Smooth muscle cell (in vitro differentiated cells): ENCODE results near the gene RSPH6A. TPM values are rescaled to one million over a fixed set of nuclear protein-coding genes. Genes with fewer than 3 reads are reported as not detected.
"Not testable (repeated sequence)": the region's sequence is repeated elsewhere in the genome, so short reads cannot be mapped to it uniquely, and the experiment has no call there.

Experiments
- DNase-seq: peaks from one replicate; lab custom pipeline; 2025; ENCODE audit not compliant: unreplicated experiment; lab: John Stamatoyannopoulos, UW
- H2AFZ ChIP-seq: fragments of 200-600 bp; sonication (generic); 2 replicates; pipeline ENCODE4 v1.6.0; 2016; ENCODE audit warnings: antibody characterized with exemption, low read depth, mild to moderate bottlenecking
- H3F3A ChIP-seq: fragments of 200-600 bp; sonication (generic); 2 replicates; pipeline ENCODE4 v1.6.0; 2017; ENCODE audit warnings: antibody characterized with exemption, low read depth
- H3K27ac ChIP-seq: fragments of 200-600 bp; sonication (generic); 2 replicates; pipeline ENCODE4 v1.5.1; 2016; ENCODE audit warnings: low read depth, mild to moderate bottlenecking
- H3K27me3 ChIP-seq: fragments of 200-600 bp; sonication (generic); 2 replicates; pipeline ENCODE4 v1.6.1; 2016; ENCODE audit warnings: low read depth, mild to moderate bottlenecking
- H3K36me3 ChIP-seq: fragments of 200-600 bp; sonication (generic); 2 replicates; pipeline ENCODE4 v1.5.1; 2016; ENCODE audit warnings: low read depth
- H3K4me1 ChIP-seq: fragments of 200-600 bp; sonication (generic); 2 replicates; pipeline ENCODE4 v1.5.1; 2016; ENCODE audit warnings: low read depth
- H3K4me2 ChIP-seq: fragments of 200-600 bp; sonication (generic); 2 replicates; pipeline ENCODE4 v1.6.0; 2016; ENCODE audit warnings: mild to moderate bottlenecking
- H3K4me3 ChIP-seq: fragments of 200-600 bp; sonication (generic); 2 replicates; pipeline ENCODE4 v1.5.1; 2016; ENCODE audit warnings: mild to moderate bottlenecking
- H3K79me2 ChIP-seq: fragments of 200-600 bp; sonication (generic); 2 replicates; pipeline ENCODE4 v1.6.0; 2016; ENCODE audit warnings: low read depth, mild to moderate bottlenecking
- H3K9ac ChIP-seq: fragments of 200-600 bp; sonication (generic); 2 replicates; pipeline ENCODE4 v1.6.0; 2016; ENCODE audit warnings: low read depth
- H3K9me3 ChIP-seq: fragments of 200-600 bp; sonication (generic); replicated peaks from 2 replicates; pipeline ENCODE4 v1.5.1; 2016; ENCODE audit warnings: low read depth
- H4K20me1 ChIP-seq: fragments of 200-600 bp; sonication (generic); 2 replicates; pipeline ENCODE4 v1.6.0; 2016; ENCODE audit warnings: low read depth
- WGBS: methylation state at CpG from one replicate; pipeline ENCODE4 v1.1.7; 2016; ENCODE audit warnings: low lambda C conversion rate; 5-methylcytosine and 5-hydroxymethylcytosine counted together
- polyA plus RNA-seq: library from polyadenylated mRNA; unstranded; fragments of >200 nt; fragmentation: Nextera tagmentation; extraction: Ambion mirVana; gene quantifications from 2 replicates; pipeline ENCODE4 v1.2.1, GENCODE V29; 2016
- total RNA-seq: library from RNA; depleted of rRNA; stranded (reverse); fragments of >200 nt; gene quantifications from 2 replicates; pipeline ENCODE4 v1.2.3, GENCODE V29; 2014
- TF ChIP-seq, protein P1 (sequence below): fragments of 200-600 bp; sonication (generic); IDR thresholded peaks from 2 replicates; pipeline ENCODE4 v1.5.1; 2017; ENCODE audit warnings: borderline replicate concordance, mild to moderate bottlenecking, antibody characterized with exemption; ENCODE audit not compliant: insufficient read depth, poor library complexity, severe bottlenecking

Gene RSPH6A
- total and polyA plus RNA-seq, 2 experiments from 2014 or later: 0.15 TPM; not detected in 1

GRCh38 chr19:45752639-45753038 lies 62.5 kb downstream of the RSPH6A start:
- no peak overlapping the region for H3K4me3 ChIP-seq
- TF ChIP-seq, protein P1, sequence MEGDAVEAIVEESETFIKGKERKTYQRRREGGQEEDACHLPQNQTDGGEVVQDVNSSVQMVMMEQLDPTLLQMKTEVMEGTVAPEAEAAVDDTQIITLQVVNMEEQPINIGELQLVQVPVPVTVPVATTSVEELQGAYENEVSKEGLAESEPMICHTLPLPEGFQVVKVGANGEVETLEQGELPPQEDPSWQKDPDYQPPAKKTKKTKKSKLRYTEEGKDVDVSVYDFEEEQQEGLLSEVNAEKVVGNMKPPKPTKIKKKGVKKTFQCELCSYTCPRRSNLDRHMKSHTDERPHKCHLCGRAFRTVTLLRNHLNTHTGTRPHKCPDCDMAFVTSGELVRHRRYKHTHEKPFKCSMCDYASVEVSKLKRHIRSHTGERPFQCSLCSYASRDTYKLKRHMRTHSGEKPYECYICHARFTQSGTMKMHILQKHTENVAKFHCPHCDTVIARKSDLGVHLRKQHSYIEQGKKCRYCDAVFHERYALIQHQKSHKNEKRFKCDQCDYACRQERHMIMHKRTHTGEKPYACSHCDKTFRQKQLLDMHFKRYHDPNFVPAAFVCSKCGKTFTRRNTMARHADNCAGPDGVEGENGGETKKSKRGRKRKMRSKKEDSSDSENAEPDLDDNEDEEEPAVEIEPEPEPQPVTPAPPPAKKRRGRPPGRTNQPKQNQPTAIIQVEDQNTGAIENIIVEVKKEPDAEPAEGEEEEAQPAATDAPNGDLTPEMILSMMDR: no peak
- 98% methylated on average over 12 of the region's 12 CpGs for WGBS

GRCh38 chr19:45751483-45751882 lies 63.6 kb downstream of the RSPH6A start:
- H3K4me2 ChIP-seq, H3K9me3 ChIP-seq, H2AFZ ChIP-seq, H3K27ac ChIP-seq, H3K4me1 ChIP-seq, H3K79me2 ChIP-seq, H3K4me3 ChIP-seq, H3F3A ChIP-seq, H3K27me3 ChIP-seq, H4K20me1 ChIP-seq, H3K9ac ChIP-seq, H3K36me3 ChIP-seq, DNase-seq: not testable (repeated sequence)
- 96% methylated on average over 10 of the region's 10 CpGs for WGBS

More at GRCh38 chr19:45752639-45753038, 62.5 kb downstream of the RSPH6A start:
- Histone ChIP-seq H3K27me3 (no peaks in the 10 kb centered on the region), H3F3A (no peaks in the 10 kb centered on the region), H3K9ac (no peak overlapping the region), H3K36me3 (no peaks in the 10 kb centered on the region), H3K4me1 (no peaks in the 10 kb centered on the region), H4K20me1 (no peaks in the 10 kb centered on the region), H3K79me2 (no peaks in the 10 kb centered on the region), H3K9me3 (no peaks in the 10 kb centered on the region), H2AFZ (no peak overlapping the region), H3K27ac (no peak overlapping the region), H3K4me2 (no peak overlapping the region)
- DNase-seq: no peak

GRCh38 chr19:45747513-45747912 lies 67.6 kb downstream of the RSPH6A start:
- TF ChIP-seq, protein P1: no peak
- H3K36me3 ChIP-seq: no peaks in the 10 kb centered on the region

DNA sequence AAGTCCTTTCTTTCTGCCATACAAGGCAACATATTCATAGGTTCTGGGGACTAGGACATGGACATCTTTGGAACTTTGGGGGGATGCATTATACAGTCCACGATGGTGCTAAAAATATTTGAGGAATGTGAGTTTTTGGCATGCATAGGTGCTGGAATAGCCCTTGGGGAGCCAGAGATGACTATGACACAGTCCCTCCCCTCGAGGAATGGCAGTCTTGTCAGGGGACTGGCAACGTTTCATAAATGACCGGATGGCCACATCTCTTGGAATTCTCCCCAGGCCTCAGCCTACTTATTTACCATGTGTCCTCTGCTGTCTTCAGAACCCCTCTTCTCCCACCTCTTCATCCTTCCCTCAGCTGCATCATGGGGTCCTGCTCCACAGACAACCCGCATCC lies 68.2 kb downstream of the RSPH6A start:
- WGBS: 88% methylated on average over 5 of the region's 5 CpGs
- no peaks in the 10 kb centered on the region for H3K79me2 ChIP-seq
- H3K4me2 ChIP-seq: no peak overlapping the region
- H3K4me1 ChIP-seq: no peaks in the 10 kb centered on the region
- H3K9me3 ChIP-seq: no peaks in the 10 kb centered on the region
- H3K9ac ChIP-seq: no peak overlapping the region
- no peak overlapping the region for H3K4me3 ChIP-seq
- no peak overlapping the region for H2AFZ ChIP-seq
- H3F3A ChIP-seq: no peaks in the 10 kb centered on the region
- H3K27me3 ChIP-seq: no peaks in the 10 kb centered on the region
- H4K20me1 ChIP-seq: no peaks in the 10 kb centered on the region
- TF ChIP-seq, protein P1: no peak
- no peaks in the 10 kb centered on the region for H3K36me3 ChIP-seq
- no peak for DNase-seq
- H3K27ac ChIP-seq: no peak overlapping the region

More at GRCh38 chr19:45747513-45747912, 67.6 kb downstream of the RSPH6A start:
- WGBS: 93% methylated on average over 5 of the region's 5 CpGs
- Histone ChIP-seq H3K4me2 (no peak overlapping the region), H3K9me3 (no peaks in the 10 kb centered on the region), H3K4me1 (no peaks in the 10 kb centered on the region), H3K9ac (no peak overlapping the region), H3K79me2 (no peaks in the 10 kb centered on the region), H3K27ac (no peak overlapping the region), H2AFZ (no peak overlapping the region), H3K4me3 (no peak overlapping the region), H4K20me1 (no peaks in the 10 kb centered on the region), H3F3A (no peaks in the 10 kb centered on the region), H3K27me3 (no peaks in the 10 kb centered on the region)
- DNase-seq: no peak

Other genes with a start within 250 kb of the RSPH6A start
- 6.2 and 8.8 TPM in 2 replicates for gene OPA3, start 230.5 kb downstream of the RSPH6A start, total RNA-seq
- gene OPA3, start 230.5 kb downstream of the RSPH6A start, polyA plus RNA-seq: 10.3 and 13.3 TPM in 2 replicates
- gene GPR4, start 213.1 kb downstream of the RSPH6A start, total RNA-seq: not detected in 2 replicates
- gene GPR4, start 213.1 kb downstream of the RSPH6A start, polyA plus RNA-seq: 0.31 TPM in 1 of 2 replicates, not detected in the other
- gene EML2, start 175.9 kb downstream of the RSPH6A start, total RNA-seq: 7.7 and 15.6 TPM in 2 replicates
- 19.0 and 20.8 TPM in 2 replicates for gene EML2, start 175.9 kb downstream of the RSPH6A start, polyA plus RNA-seq
- 0.99 and 1.8 TPM in 2 replicates for gene GIPR, start 147.1 kb downstream of the RSPH6A start, total RNA-seq
- gene GIPR, start 147.1 kb downstream of the RSPH6A start, polyA plus RNA-seq: 2.4 and 3.4 TPM in 2 replicates
- 234 and 284 TPM in 2 replicates for gene SNRPD2, start 123.4 kb downstream of the RSPH6A start, total RNA-seq
- gene SNRPD2, start 123.4 kb downstream of the RSPH6A start, polyA plus RNA-seq: 637 and 690 TPM in 2 replicates
- gene QPCTL, start 122.6 kb downstream of the RSPH6A start, total RNA-seq: 12.2 and 12.9 TPM in 2 replicates
- 10.0 and 13.3 TPM in 2 replicates for gene QPCTL, start 122.6 kb downstream of the RSPH6A start, polyA plus RNA-seq
- gene FBXO46, start 84.4 kb downstream of the RSPH6A start, total RNA-seq: 5.6 and 7.2 TPM in 2 replicates
- 7.9 and 13.1 TPM in 2 replicates for gene FBXO46, start 84.4 kb downstream of the RSPH6A start, polyA plus RNA-seq
- gene MEIOSIN, start 81.9 kb downstream of the RSPH6A start, total RNA-seq: not detected in 2 replicates
- gene MEIOSIN, start 81.9 kb downstream of the RSPH6A start, polyA plus RNA-seq: 0.12 TPM in 1 of 2 replicates, not detected in the other
- gene SIX5, start 46.1 kb downstream of the RSPH6A start, total RNA-seq: 10.2 and 15.3 TPM in 2 replicates
- 16.0 and 19.7 TPM in 2 replicates for gene SIX5, start 46.1 kb downstream of the RSPH6A start, polyA plus RNA-seq
- 19.2 and 23.6 TPM in 2 replicates for gene DMPK, start 32.8 kb downstream of the RSPH6A start, total RNA-seq
- 32.7 and 47.7 TPM in 2 replicates for gene DMPK, start 32.8 kb downstream of the RSPH6A start, polyA plus RNA-seq
- 14.9 and 16.1 TPM in 2 replicates for gene DMWD, start 22.5 kb downstream of the RSPH6A start, total RNA-seq
- 57.6 and 96.4 TPM in 2 replicates for gene DMWD, start 22.5 kb downstream of the RSPH6A start, polyA plus RNA-seq
- 30.9 and 33.3 TPM in 2 replicates for gene SYMPK, start 47.8 kb upstream of the RSPH6A start, total RNA-seq
- gene SYMPK, start 47.8 kb upstream of the RSPH6A start, polyA plus RNA-seq: 28.6 and 34.1 TPM in 2 replicates
- gene FOXA3, start 49.0 kb upstream of the RSPH6A start, total RNA-seq: 0.13 and 0.76 TPM in 2 replicates
- 0.50 and 0.65 TPM in 2 replicates for gene FOXA3, start 49.0 kb upstream of the RSPH6A start, polyA plus RNA-seq
- gene IRF2BP1, start 70.8 kb upstream of the RSPH6A start, total RNA-seq: 10.4 and 19.0 TPM in 2 replicates
- gene IRF2BP1, start 70.8 kb upstream of the RSPH6A start, polyA plus RNA-seq: 11.2 and 12.9 TPM in 2 replicates
- gene MYPOP, start 87.3 kb upstream of the RSPH6A start, total RNA-seq: 1.6 and 3.9 TPM in 2 replicates
- gene MYPOP, start 87.3 kb upstream of the RSPH6A start, polyA plus RNA-seq: 2.1 and 3.5 TPM in 2 replicates
- not detected in 2 replicates for gene NANOS2, start 99.5 kb upstream of the RSPH6A start, total RNA-seq
- not detected in 2 replicates for gene NANOS2, start 99.5 kb upstream of the RSPH6A start, polyA plus RNA-seq
- 0.04 TPM in 2 replicates for gene NOVA2, start 158.6 kb upstream of the RSPH6A start, total RNA-seq
- 0.24 TPM in 1 of 2 replicates, not detected in the other for gene NOVA2, start 158.6 kb upstream of the RSPH6A start, polyA plus RNA-seq
- 5.3 and 10.0 TPM in 2 replicates for gene CCDC61, start 180.2 kb upstream of the RSPH6A start, total RNA-seq
- 7.0 and 8.3 TPM in 2 replicates for gene CCDC61, start 180.2 kb upstream of the RSPH6A start, polyA plus RNA-seq
- not detected in 2 replicates for gene PGLYRP1, start 207.7 kb upstream of the RSPH6A start, total RNA-seq
- not detected in 2 replicates for gene PGLYRP1, start 207.7 kb upstream of the RSPH6A start, polyA plus RNA-seq
- 0.45 and 0.85 TPM in 2 replicates for gene IGFL4, start 225.7 kb upstream of the RSPH6A start, total RNA-seq
- gene IGFL4, start 225.7 kb upstream of the RSPH6A start, polyA plus RNA-seq: 1.0 TPM in 1 of 2 replicates, not detected in the other